HUES48 (cell line): Measurements from ENCODE around the gene MARCHF2.

Source experiments
- H3K27ac ChIP-seq: one replicate; pipeline ENCODE4 v1.7.0; 2013; ENCODE audit warnings: low read depth, low read length, inconsistent platforms
- H3K27me3 ChIP-seq: 2 replicates; pipeline ENCODE4 v1.6.1; 2013; ENCODE audit warnings: mild to moderate bottlenecking, low read length; ENCODE audit not compliant: control insufficient read depth, insufficient read depth
- H3K36me3 ChIP-seq: 2 replicates; pipeline ENCODE4 v1.6.1; 2013; ENCODE audit warnings: low read length; ENCODE audit not compliant: control insufficient read depth, insufficient read depth
- H3K4me1 ChIP-seq: 2 replicates; pipeline ENCODE4 v1.6.1; 2013; ENCODE audit warnings: mild to moderate bottlenecking, low read length; ENCODE audit not compliant: control insufficient read depth, insufficient read depth
- H3K4me3 ChIP-seq: 2 replicates; pipeline ENCODE4 v1.5.1; 2013; ENCODE audit warnings: mild to moderate bottlenecking, low read depth, low read length
- H3K9ac ChIP-seq: 2 replicates; pipeline ENCODE4 v1.6.1; 2013; ENCODE audit warnings: mild to moderate bottlenecking, low read depth, low read length, moderate library complexity
- H3K9me3 ChIP-seq: 2 replicates; pipeline ENCODE4 v1.6.1; 2013; ENCODE audit warnings: low read length; ENCODE audit not compliant: control insufficient read depth, insufficient read depth

Gene MARCHF2

GRCh38 chr19:8482696-8483095 lies 69.6 kb downstream of the MARCHF2 start:
- no peak overlapping the region for H3K4me3 ChIP-seq
- 0 out of 2 replicates have a peak, but pooled peaks cover 6% of the 10 kb centered on the region for H3K4me1 ChIP-seq
- H3K9me3 ChIP-seq: no peaks in the 10 kb centered on the region
- no peak overlapping the region for H3K9ac ChIP-seq
- no peak overlapping the region for H3K27ac ChIP-seq
- H3K27me3 ChIP-seq: no peaks in the 10 kb centered on the region
- H3K36me3 ChIP-seq: peaks cover 87% of the 10 kb centered on the region

GRCh38 chr19:8483165-8483564 lies 70.1 kb downstream of the MARCHF2 start:
- H3K27ac ChIP-seq: no peak overlapping the region
- H3K4me1 ChIP-seq: 0 out of 2 replicates have a peak, but pooled peaks cover 6% of the 10 kb centered on the region
- peaks cover 87% of the 10 kb centered on the region for H3K36me3 ChIP-seq
- H3K9me3 ChIP-seq: no peaks in the 10 kb centered on the region
- no peak overlapping the region for H3K9ac ChIP-seq
- no peaks in the 10 kb centered on the region for H3K27me3 ChIP-seq
- no peak overlapping the region for H3K4me3 ChIP-seq

GRCh38 chr19:8484331-8484894 lies 71.3 kb downstream of the MARCHF2 start:
- Histone ChIP-seq H3K4me3 (no peak overlapping the region), H3K27ac (no peak overlapping the region), H3K4me1 (0 out of 2 replicates have a peak, but pooled peaks cover 6% of the 10 kb centered on the region), H3K27me3 (no peaks in the 10 kb centered on the region), H3K9ac (no peak overlapping the region), H3K9me3 (no peaks in the 10 kb centered on the region), H3K36me3 (peaks cover 86% of the 10 kb centered on the region)

GRCh38 chr19:8485561-8486371 lies 72.7 kb downstream of the MARCHF2 start:
- Histone ChIP-seq H3K27me3 (no peaks in the 10 kb centered on the region), H3K4me3 (no peak overlapping the region), H3K36me3 (peaks cover 79% of the 10 kb centered on the region), H3K27ac (no peak overlapping the region), H3K9me3 (no peaks in the 10 kb centered on the region), H3K4me1 (0 out of 2 replicates have a peak, but pooled peaks cover 6% of the 10 kb centered on the region), H3K9ac (no peak overlapping the region)

- Histone ChIP-seq H3K36me3 (peaks cover 70% of the 10 kb centered on the region), H3K27ac (no peak overlapping the region), H3K4me1 (no peaks in the 10 kb centered on the region), H3K27me3 (no peaks in the 10 kb centered on the region), H3K9ac (no peak overlapping the region), H3K4me3 (no peak overlapping the region), H3K9me3 (no peaks in the 10 kb centered on the region)
Observed at GRCh38 chr19:8486661-8487136, 73.6 kb downstream of the MARCHF2 start.

GRCh38 chr19:8487137-8487851 lies 74.2 kb downstream of the MARCHF2 start:
- H3K9me3 ChIP-seq: no peaks in the 10 kb centered on the region
- no peak overlapping the region for H3K27ac ChIP-seq
- no peaks in the 10 kb centered on the region for H3K4me1 ChIP-seq
- no peaks in the 10 kb centered on the region for H3K27me3 ChIP-seq
- no peak overlapping the region for H3K4me3 ChIP-seq
- peaks cover 66% of the 10 kb centered on the region for H3K36me3 ChIP-seq
- no peak overlapping the region for H3K9ac ChIP-seq

GRCh38 chr19:8488365-8488764 lies 75.3 kb downstream of the MARCHF2 start:
- no peaks in the 10 kb centered on the region for H3K9me3 ChIP-seq
- H3K4me1 ChIP-seq: no peaks in the 10 kb centered on the region
- H3K36me3 ChIP-seq: peaks cover 55% of the 10 kb centered on the region
- no peaks in the 10 kb centered on the region for H3K27me3 ChIP-seq
- no peak overlapping the region for H3K27ac ChIP-seq
- no peak overlapping the region for H3K9ac ChIP-seq
- H3K4me3 ChIP-seq: no peak overlapping the region
